Upper lobe of left lung (tissue), 6 donors: Measurements from ENCODE around the gene PCARE. TPM values are rescaled to one million over a fixed set of nuclear protein-coding genes. Genes with fewer than 3 reads are reported as not detected.

Experiments
- ATAC-seq, 2 donors: fragments of 200-7000 bp; cut with Tn5 transposase; one replicate each; pipeline ENCODE4 v1.9.1; 2022; ENCODE audit warnings: mild to moderate bottlenecking in 2 of 2, moderate library complexity in 2 of 2; ENCODE audit not compliant: low FRiP score in 2 of 2
- DNase-seq, 2 donors: peaks; one replicate each; pipeline ENCODE4 v3.0.0-alpha.2; 2019 to 2020
- H3K27ac ChIP-seq, 4 donors: fragments of 200-600 bp; sonication (generic); one replicate each; pipeline ENCODE4 v1.5.1; 2016 to 2019
- H3K27me3 ChIP-seq, 4 donors: fragments of 200-600 bp; sonication (generic); one replicate each; pipeline ENCODE4 v1.5.1; 2017 to 2019
- H3K36me3 ChIP-seq, 4 donors: fragments of 200-600 bp; sonication (generic); one replicate each; pipeline ENCODE4 v1.5.1; 2016 to 2019
- H3K4me1 ChIP-seq, 4 donors: fragments of 200-600 bp; sonication (generic); one replicate each; pipeline ENCODE4 v1.5.1; 2018 to 2019
- H3K4me3 ChIP-seq, 4 donors: fragments of 200-600 bp; sonication (generic); one replicate each; pipeline ENCODE4 v1.5.1; 2017 to 2019; ENCODE audit warnings: mild to moderate bottlenecking in 2 of 4, moderate library complexity in 1 of 4
- H3K9me3 ChIP-seq, 4 donors: fragments of 200-600 bp; sonication (generic); one replicate each; pipeline ENCODE4 v1.5.1; 2018 to 2019
- EP300 ChIP-seq, 4 donors: sonication (generic); formaldehyde crosslinking; IDR thresholded peaks; one replicate each; pipeline ENCODE4 v1.5.1; 2017; ENCODE audit warnings: antibody characterized with exemption in 4 of 4, control low read depth in 2 of 4
- POLR2A ChIP-seq, 4 donors: fragments of 450-650 bp; IDR thresholded peaks; one replicate each; pipeline ENCODE4 v1.5.1; 2016 to 2017; ENCODE audit warnings: antibody characterized with exemption in 4 of 4, mild to moderate bottlenecking in 2 of 4
- POLR2AphosphoS5 ChIP-seq, 2 donors: sonication (generic); formaldehyde crosslinking; IDR thresholded peaks; one replicate each; pipeline ENCODE4 v1.5.1; 2017; ENCODE audit warnings: antibody characterized with exemption in 2 of 2
- WGBS, 2 donors: methylation state at CpG; one replicate each; pipeline ENCODE4 v1.1.5; 2017 to 2018; 5-methylcytosine and 5-hydroxymethylcytosine counted together
- total RNA-seq, 6 donors: library from RNA; depleted of rRNA in 4 of 6; stranded (reverse); fragments of >200 nt in 4 of 6; gene quantifications; one replicate each; pipeline versions ENCODE4 v1.1.0 to v1.2.1, GENCODE V29; 2016 to 2021
- TF ChIP-seq, protein P1 (sequence below), 6 experiments: fragments of 450-650 bp in 4 of 6; fragments of 200-600 bp in 2 of 6; sonication (generic) in 2 of 6; IDR thresholded peaks; one replicate each; pipeline ENCODE4 v1.5.1; 2016 to 2019; ENCODE audit warnings: antibody characterized with exemption in 6 of 6
- donor health status: DM: no; HTN: no; CAD: no; lungs with moderate emphysema.
- donor health status: DM: no; HTN: yes; CAD: no; lungs with severe emphysema.

The PCARE gene
- total RNA-seq, 6 donors from 2014 or later, result 0.15 to 0.71 (median 0.55) TPM; not detected in 2

DNA sequence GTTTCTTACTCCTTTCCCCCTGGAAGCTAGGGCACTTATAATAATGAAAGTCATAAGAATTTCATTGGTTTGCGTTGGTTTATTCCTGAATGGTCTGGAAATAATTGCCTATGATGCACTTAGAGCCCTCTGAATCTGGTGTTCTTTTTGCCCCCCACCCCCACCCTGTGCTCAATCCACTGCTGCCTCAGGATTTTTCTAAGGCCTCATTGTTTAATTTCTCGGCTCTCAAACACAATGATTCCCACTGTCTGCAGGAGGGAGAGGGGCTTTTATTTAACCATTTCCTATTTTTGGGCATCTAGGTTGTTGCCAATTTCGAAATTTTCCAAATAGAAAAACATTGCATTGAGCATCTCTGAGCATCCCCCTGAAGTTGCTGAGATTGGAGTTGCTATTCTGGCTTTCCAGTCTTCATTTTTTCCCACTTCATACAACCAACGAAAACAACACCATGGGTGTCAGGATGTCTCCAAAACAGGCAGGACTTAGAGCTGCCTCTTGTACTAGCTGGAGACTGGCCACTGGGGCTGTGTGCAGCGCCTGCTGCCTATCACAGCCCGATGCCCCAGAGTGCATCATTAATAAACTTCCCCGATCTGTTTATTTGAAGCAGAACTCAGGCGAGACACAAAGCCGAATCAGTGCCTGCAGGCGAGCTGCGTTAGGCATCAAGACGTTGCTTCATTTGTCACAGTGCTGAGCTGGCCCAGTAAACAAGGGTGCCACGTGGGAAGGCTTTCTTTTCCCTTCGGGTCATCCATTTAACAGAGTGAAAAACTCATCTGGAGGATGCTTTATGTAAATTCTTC, 1.8 kb upstream of the PCARE start:
- Histone ChIP-seq H3K36me3 (no peaks in the 10 kb centered on the region), H3K9me3 (peaks cover 0 to 16% (median 10%) of the 10 kb centered on the region in 4 donors), H3K4me3 (no peak overlapping the region), H3K27me3 (no peaks in the 10 kb centered on the region), H3K4me1 (peaks cover 0 to 4% (median 0%) of the 10 kb centered on the region in 4 donors), H3K27ac (no peak overlapping the region)
- no peak for ATAC-seq
- 62 to 65% methylated on average over 14 of the region's 14 CpGs for WGBS, 2 donors
- no peak for DNase-seq
- TF ChIP-seq POLR2AphosphoS5 (IDR thresholded peaks at IDR 0.05) (no peak), EP300 (IDR thresholded peaks at IDR 0.05) (no peak), POLR2A (IDR thresholded peaks at IDR 0.05) (no peak)
- TF ChIP-seq, protein P1, sequence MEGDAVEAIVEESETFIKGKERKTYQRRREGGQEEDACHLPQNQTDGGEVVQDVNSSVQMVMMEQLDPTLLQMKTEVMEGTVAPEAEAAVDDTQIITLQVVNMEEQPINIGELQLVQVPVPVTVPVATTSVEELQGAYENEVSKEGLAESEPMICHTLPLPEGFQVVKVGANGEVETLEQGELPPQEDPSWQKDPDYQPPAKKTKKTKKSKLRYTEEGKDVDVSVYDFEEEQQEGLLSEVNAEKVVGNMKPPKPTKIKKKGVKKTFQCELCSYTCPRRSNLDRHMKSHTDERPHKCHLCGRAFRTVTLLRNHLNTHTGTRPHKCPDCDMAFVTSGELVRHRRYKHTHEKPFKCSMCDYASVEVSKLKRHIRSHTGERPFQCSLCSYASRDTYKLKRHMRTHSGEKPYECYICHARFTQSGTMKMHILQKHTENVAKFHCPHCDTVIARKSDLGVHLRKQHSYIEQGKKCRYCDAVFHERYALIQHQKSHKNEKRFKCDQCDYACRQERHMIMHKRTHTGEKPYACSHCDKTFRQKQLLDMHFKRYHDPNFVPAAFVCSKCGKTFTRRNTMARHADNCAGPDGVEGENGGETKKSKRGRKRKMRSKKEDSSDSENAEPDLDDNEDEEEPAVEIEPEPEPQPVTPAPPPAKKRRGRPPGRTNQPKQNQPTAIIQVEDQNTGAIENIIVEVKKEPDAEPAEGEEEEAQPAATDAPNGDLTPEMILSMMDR (IDR thresholded peaks at IDR 0.05), result no peak

DNA sequence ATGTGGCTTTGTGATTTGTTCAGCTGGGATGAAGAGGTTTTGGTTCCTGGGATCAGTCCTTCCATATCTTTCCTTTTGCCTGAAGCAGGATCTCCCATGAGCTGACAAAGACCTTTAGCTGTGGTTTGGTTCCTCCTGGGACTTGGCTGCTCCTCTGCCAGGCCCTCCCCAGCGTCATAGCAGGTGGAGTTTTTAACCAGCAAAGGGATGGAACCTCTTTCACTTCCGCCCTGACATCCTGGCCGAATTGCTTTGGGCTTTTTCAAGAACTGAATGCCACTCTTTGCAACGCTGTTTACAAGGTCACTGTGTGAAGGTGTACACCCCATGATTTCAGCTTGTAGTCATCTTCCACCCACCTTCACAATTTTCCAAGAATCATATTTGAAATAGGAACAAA, 390 bp downstream of the PCARE start:
- H3K4me1 ChIP-seq, result no peaks in the 10 kb centered on the region
- no peak overlapping the region for H3K27ac ChIP-seq
- no peaks in the 10 kb centered on the region for H3K27me3 ChIP-seq
- no peaks in the 10 kb centered on the region for H3K36me3 ChIP-seq
- TF ChIP-seq POLR2A (IDR thresholded peaks at IDR 0.05), result no peak
- TF ChIP-seq POLR2AphosphoS5 (IDR thresholded peaks at IDR 0.05), result no peak
- TF ChIP-seq, protein P1 (IDR thresholded peaks at IDR 0.05), result no peak
- H3K9me3 ChIP-seq, result no peaks in the 10 kb centered on the region
- no peak overlapping the region for H3K4me3 ChIP-seq
- ATAC-seq (peak in 1 of 2 donors; percentile 45), DNase-seq (no peak)
- WGBS, 2 donors, result 74 to 80% methylated on average over 4 of the region's 4 CpGs

DNA sequence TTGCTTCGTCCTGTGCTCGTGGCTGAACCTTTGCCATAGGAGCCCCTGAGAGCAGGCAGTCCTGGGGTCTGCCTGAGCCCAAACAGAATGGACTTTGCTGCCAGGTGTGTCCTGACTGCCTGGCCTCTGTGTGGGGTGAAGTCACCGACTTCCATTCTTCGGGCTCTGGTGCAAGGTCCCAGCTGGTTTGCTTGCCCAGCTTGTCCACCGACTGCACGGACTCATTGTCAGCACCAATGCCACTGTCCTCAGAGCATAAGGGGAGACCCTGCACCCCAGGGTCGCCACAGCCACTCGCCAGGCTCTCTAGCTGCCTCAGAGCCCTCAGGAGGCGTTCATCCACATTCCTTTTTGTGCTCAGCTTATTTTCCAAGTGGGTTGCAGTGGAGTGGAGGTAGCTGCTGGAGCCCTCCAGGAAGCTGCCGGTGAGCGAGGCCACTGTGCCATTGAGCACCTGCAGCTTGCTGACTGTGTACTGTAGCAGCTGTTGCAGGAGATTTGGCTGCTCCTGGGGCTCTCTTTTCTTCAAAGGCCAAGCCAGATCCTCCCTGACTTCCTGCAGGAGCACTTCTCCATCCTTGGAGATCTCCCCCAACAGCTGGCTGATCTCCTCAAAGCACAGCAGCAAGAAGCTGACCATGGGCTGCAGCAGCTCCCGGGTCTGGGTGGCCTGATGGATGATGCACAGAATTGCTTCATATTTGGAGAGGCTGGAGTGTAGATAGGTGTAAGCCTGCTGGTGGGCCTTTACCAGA, 1.2 kb downstream of the PCARE start:
- H3K27ac ChIP-seq, result no peak overlapping the region
- H3K36me3 ChIP-seq, result no peaks in the 10 kb centered on the region
- H3K9me3 ChIP-seq, result no peaks in the 10 kb centered on the region
- H3K27me3 ChIP-seq, result no peaks in the 10 kb centered on the region
- no peak overlapping the region for H3K4me3 ChIP-seq
- 77 to 89% methylated on average over 6 to 12 of the region's 12 CpGs for WGBS, 2 donors
- DNase-seq (no peak), ATAC-seq (no peak)
- TF ChIP-seq POLR2A (IDR thresholded peaks at IDR 0.05), result no peak
- TF ChIP-seq POLR2AphosphoS5 (IDR thresholded peaks at IDR 0.05), result no peak
- H3K4me1 ChIP-seq, result no peaks in the 10 kb centered on the region

DNA sequence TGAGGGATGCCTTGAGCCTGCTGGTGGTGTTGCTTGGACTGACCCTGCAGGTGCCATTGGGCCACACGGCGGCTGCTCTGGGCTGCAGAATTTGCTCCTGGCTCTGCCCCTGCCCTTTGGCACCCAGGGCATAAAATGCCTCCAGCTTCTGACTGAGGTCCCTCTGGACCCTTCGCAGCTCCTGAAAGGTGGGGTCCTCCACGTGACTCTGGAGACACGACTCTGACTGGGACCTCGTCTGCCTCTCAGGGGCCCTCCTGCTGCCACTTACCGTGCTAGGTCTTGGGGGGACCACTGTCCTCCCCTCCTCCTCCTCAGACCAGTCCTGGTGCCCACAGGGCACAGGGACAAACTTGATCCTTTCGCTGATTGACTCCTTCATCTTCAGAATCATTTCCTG, 2.1 kb downstream of the PCARE start:
- peaks cover 0 to under 1% (median 0%) of the 10 kb centered on the region in 4 donors for H3K4me1 ChIP-seq
- no peak overlapping the region for H3K27ac ChIP-seq
- H3K4me3 ChIP-seq, result no peak overlapping the region
- ATAC-seq (no peak), DNase-seq (no peak)
- H3K9me3 ChIP-seq, result no peaks in the 10 kb centered on the region
- TF ChIP-seq, protein P1 (IDR thresholded peaks at IDR 0.05), result no peak
- no peak for TF ChIP-seq EP300 (IDR thresholded peaks at IDR 0.05)
- no peak for TF ChIP-seq POLR2A (IDR thresholded peaks at IDR 0.05)
- no peak for TF ChIP-seq POLR2AphosphoS5 (IDR thresholded peaks at IDR 0.05)
- H3K27me3 ChIP-seq, result no peaks in the 10 kb centered on the region
- H3K36me3 ChIP-seq, result no peaks in the 10 kb centered on the region
- 92 to 96% methylated on average over 6 to 8 of the region's 8 CpGs for WGBS, 2 donors
